Body of pancreas (tissue), 4 donors: Measurements from ENCODE around the gene MAFB. TPM values are rescaled to one million over a fixed set of nuclear protein-coding genes. Genes with fewer than 3 reads are reported as not detected.

Experiments used
- ATAC-seq: fragments of 150-250 bp; one replicate; pipeline ENCODE4 v1.9.1; 2016
- DNase-seq, 4 donors: peaks; one replicate each; pipeline ENCODE4 v3.0.0-alpha.2; 2019
- H3K27ac ChIP-seq, 4 donors: fragments of 200-600 bp; sonication (generic); 1 replicate in 3 of 4; 2 replicates in 1 of 4; pipeline versions ENCODE4 v1.5.1 to v1.6.1; 2016 to 2019; ENCODE audit warnings: mild to moderate bottlenecking in 1 of 4, mixed read lengths in 1 of 4, moderate library complexity in 1 of 4
- H3K27me3 ChIP-seq, 2 donors: fragments of 200-600 bp; sonication (generic); one replicate each; pipeline ENCODE4 v1.6.0; 2016; ENCODE audit warnings: mild to moderate bottlenecking in 1 of 2
- H3K36me3 ChIP-seq, 2 donors: fragments of 200-600 bp; sonication (generic); replicated peaks in 1 of 2; 2 replicates each; pipeline ENCODE4 v1.5.1; 2016; ENCODE audit warnings: low read depth in 2 of 2; ENCODE audit not compliant: insufficient read depth in 1 of 2
- H3K4me1 ChIP-seq: fragments of 200-600 bp; sonication (generic); one replicate; pipeline ENCODE4 v1.6.0; 2016
- H3K4me3 ChIP-seq, 2 donors: fragments of 200-600 bp; sonication (generic); 1 replicate in 1 of 2; 2 replicates in 1 of 2; pipeline ENCODE4 v1.5.1; 2016 to 2019
- H3K9me3 ChIP-seq, 3 donors: fragments of 200-600 bp; sonication (generic); 1 replicate in 2 of 3; 2 replicates in 1 of 3; pipeline ENCODE4 v1.5.1; 2016
- CTCF ChIP-seq, 7 experiments: fragments of 450-650 bp in 4 of 7; fragments of 200-600 bp in 3 of 7; sonication (generic) in 3 of 7; IDR thresholded peaks; one replicate each; pipeline ENCODE4 v1.5.1; 2016 to 2019; ENCODE audit warnings: antibody characterized with exemption in 7 of 7
- POLR2A ChIP-seq, 3 donors: fragments of 450-650 bp; IDR thresholded peaks; one replicate each; pipeline ENCODE4 v1.6.1; 2016; ENCODE audit warnings: antibody characterized with exemption in 3 of 3, mild to moderate bottlenecking in 2 of 3
- WGBS, 2 donors: methylation state at CpG; one replicate each; pipeline ENCODE4 v1.1.5; 2017; 5-methylcytosine and 5-hydroxymethylcytosine counted together
- intact Hi-C: fragments of 100-400 bp; cut with DNase I; formaldehyde crosslinking; loops from one replicate; pipeline ENCODE4 v1.15.1; 2023
- total RNA-seq, 2 donors: library from RNA; depleted of rRNA; stranded (reverse); fragments of >200 nt; gene quantifications; one replicate each; pipeline ENCODE4 v1.1.0, GENCODE V29; 2016

Gene MAFB
- total RNA-seq, 2 donors from 2014 or later = 21.1 to 22.1 TPM

- H3K27me3 ChIP-seq = peaks cover 0 to 3% of the 10 kb centered on the region in 2 donors
- ATAC-seq (no peak), DNase-seq (no peak)
- H3K4me1 ChIP-seq = no peaks in the 10 kb centered on the region
- intact Hi-C loops = no loop called here
- H3K36me3 ChIP-seq = no peaks in the 10 kb centered on the region
- H3K4me3 ChIP-seq = no peak overlapping the region
- WGBS, 2 donors = 58 to 63% methylated on average over 6 of the region's 6 CpGs
- no peak for TF ChIP-seq CTCF (IDR thresholded peaks at IDR 0.05)
- no peak for TF ChIP-seq POLR2A (IDR thresholded peaks at IDR 0.05)
- no peak overlapping the region for H3K27ac ChIP-seq
- H3K9me3 ChIP-seq = no peaks in the 10 kb centered on the region
Observed at GRCh38 chr20:40713508-40713907, 24.5 kb upstream of the MAFB start.

- intact Hi-C loops = no loop called here
- H3K27me3 ChIP-seq = peaks cover 0 to 3% of the 10 kb centered on the region in 2 donors
- 23 to 35% methylated on average over 13 of the region's 13 CpGs for WGBS, 2 donors
- H3K4me3 ChIP-seq = no peak overlapping the region
- H3K27ac ChIP-seq = no peak overlapping the region
- peaks cover 6% of the 10 kb centered on the region for H3K4me1 ChIP-seq
- H3K36me3 ChIP-seq = no peaks in the 10 kb centered on the region
- DNase-seq (no peak), ATAC-seq (no peak)
- H3K9me3 ChIP-seq = no peaks in the 10 kb centered on the region
- TF ChIP-seq POLR2A (IDR thresholded peaks at IDR 0.05) (no peak), CTCF (IDR thresholded peaks at IDR 0.05) (no peak)
Observed at GRCh38 chr20:40711079-40711478, 22.0 kb upstream of the MAFB start.

GRCh38 chr20:40710603-40711002 lies 21.6 kb upstream of the MAFB start:
- ATAC-seq (no peak), DNase-seq (no peak)
- H3K4me1 ChIP-seq = peaks cover 6% of the 10 kb centered on the region
- H3K27ac ChIP-seq = no peak overlapping the region
- H3K27me3 ChIP-seq = peaks cover 0 to 3% of the 10 kb centered on the region in 2 donors
- WGBS, 2 donors = 69 to 71% methylated on average over 13 of the region's 13 CpGs
- intact Hi-C loops = no loop called here
- TF ChIP-seq CTCF (IDR thresholded peaks at IDR 0.05) = no peak
- TF ChIP-seq POLR2A (IDR thresholded peaks at IDR 0.05) = no peak
- no peaks in the 10 kb centered on the region for H3K9me3 ChIP-seq
- H3K4me3 ChIP-seq = no peak overlapping the region
- no peaks in the 10 kb centered on the region for H3K36me3 ChIP-seq

DNA sequence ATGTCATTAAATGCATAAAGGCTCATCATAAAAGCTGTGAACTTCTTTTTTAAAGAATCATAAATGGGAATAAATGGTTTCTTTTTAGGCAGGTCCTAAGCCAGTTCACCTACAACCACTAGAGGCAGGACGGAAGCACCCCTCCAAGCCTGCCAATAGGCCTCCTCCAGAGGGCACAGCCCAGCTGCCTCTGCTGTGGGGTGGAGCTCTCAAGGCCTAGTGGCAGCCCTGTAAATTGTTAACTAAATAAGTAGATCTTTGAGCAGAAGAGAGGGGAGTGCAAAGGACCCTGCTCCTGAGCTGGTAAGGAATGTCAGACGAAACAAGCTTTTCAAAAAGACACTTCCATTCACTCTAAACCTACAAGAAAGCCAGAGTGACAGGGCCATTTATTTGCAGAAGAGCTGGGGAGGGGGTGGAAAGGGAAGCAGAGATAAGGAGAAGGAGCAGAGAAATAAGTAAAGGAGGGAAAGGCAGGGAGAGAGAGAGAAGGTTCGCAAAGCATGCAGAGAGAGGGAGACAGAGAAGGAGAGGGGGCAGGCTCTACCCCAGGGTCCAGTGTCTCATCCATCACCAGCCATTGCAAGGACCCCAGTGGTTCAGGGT lies 18.0 kb upstream of the MAFB start:
- intact Hi-C loops = no loop called here
- H3K27ac ChIP-seq = no peak overlapping the region
- ATAC-seq (no peak), DNase-seq (peak in 2 of 4 donors; percentile 12 to 38)
- peaks cover 0 to 3% of the 10 kb centered on the region in 2 donors for H3K27me3 ChIP-seq
- no peaks in the 10 kb centered on the region for H3K36me3 ChIP-seq
- H3K4me1 ChIP-seq = peaks cover 6% of the 10 kb centered on the region
- 31 to 45% methylated on average over 3 of the region's 3 CpGs for whole genome bisulfite sequencing, 2 donors
- no peaks in the 10 kb centered on the region for H3K9me3 ChIP-seq
- H3K4me3 ChIP-seq = no peak overlapping the region
- no peak for TF ChIP-seq POLR2A (IDR thresholded peaks at IDR 0.05)
- peak in 4 of 7 experiments; percentile 6 to 36 (median 24) for TF ChIP-seq CTCF (IDR thresholded peaks at IDR 0.05)

DNA sequence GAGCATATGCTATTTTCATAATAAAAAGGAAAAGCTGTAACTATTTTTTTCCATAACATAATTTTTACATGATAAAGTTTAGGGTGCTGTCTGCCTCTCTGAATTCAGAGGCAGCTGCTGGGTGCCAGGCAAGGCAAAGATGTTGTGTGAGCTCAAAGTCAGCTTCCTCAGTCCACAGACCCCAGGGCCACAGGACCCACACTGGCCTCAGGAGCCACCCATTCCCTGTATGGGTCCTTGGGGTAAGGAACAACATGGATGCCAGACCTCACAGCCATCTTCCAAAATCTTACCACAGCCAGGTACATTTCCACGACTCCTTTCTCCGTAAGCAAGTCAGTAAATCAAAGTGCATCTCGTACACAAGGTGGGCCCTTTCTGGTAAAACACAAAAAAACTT lies 16.4 kb upstream of the MAFB start:
- Histone ChIP-seq H3K4me1 (peaks cover 6% of the 10 kb centered on the region), H3K27ac (no peak overlapping the region), H3K36me3 (no peaks in the 10 kb centered on the region), H3K4me3 (no peak overlapping the region), H3K27me3 (no peaks in the 10 kb centered on the region), H3K9me3 (no peaks in the 10 kb centered on the region)
- intact Hi-C loops = no loop called here
- TF ChIP-seq CTCF (IDR thresholded peaks at IDR 0.05) (no peak), POLR2A (IDR thresholded peaks at IDR 0.05) (no peak)
- no peak for DNase-seq
- WGBS, 2 donors = 63 to 86% methylated on average over 3 of the region's 3 CpGs
- no peak for ATAC-seq
